NCI-H82 (cell line): ENCODE data around the gene GLUL.
A peak's percentile ranks its signal among the peaks of the same experiment; 100 is the strongest.
"Not testable (repeated sequence)": the region's sequence is repeated elsewhere in the genome, so short reads cannot be mapped to it uniquely, and the experiment has no call there.

ENCODE experiments used
- DNase-seq: peaks from one replicate; lab custom pipeline; 2025; lab: John Stamatoyannopoulos, UW

The GLUL gene

DNA sequence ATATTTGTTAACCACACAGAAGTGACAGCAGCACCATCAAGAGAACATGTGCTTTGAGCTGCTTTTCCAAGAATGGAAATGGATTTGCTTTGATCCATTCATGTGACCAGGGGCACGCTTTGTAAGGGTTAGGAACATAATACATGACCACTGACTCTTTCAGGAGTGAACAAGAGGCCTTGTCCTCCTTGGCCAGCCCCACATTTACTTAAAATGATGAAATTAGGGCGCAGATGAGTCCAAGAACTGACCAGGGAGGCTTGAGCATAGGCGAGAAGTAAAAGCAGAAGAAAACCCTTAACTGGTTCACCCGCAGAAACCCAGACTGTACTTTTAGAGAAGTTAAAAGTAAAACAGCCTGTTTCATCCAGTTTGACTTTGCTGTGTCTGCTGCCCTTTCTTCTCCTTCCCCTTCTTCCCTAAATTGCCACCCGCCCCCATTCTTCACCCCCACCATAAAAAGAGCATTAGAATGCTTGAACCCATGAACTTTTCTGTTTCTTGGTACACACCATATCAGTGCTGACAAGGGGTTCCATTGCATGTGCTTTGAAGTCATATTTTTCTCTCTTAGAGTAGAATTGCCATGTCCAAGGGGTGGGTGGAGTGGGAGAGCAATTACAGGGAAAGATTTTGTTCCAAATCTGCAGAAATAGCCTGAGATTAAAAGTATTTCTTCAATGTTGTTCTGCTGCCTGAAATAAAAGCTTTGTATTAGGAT is 2.6 kb upstream of the GLUL start:
- no peak for DNase-seq

DNA sequence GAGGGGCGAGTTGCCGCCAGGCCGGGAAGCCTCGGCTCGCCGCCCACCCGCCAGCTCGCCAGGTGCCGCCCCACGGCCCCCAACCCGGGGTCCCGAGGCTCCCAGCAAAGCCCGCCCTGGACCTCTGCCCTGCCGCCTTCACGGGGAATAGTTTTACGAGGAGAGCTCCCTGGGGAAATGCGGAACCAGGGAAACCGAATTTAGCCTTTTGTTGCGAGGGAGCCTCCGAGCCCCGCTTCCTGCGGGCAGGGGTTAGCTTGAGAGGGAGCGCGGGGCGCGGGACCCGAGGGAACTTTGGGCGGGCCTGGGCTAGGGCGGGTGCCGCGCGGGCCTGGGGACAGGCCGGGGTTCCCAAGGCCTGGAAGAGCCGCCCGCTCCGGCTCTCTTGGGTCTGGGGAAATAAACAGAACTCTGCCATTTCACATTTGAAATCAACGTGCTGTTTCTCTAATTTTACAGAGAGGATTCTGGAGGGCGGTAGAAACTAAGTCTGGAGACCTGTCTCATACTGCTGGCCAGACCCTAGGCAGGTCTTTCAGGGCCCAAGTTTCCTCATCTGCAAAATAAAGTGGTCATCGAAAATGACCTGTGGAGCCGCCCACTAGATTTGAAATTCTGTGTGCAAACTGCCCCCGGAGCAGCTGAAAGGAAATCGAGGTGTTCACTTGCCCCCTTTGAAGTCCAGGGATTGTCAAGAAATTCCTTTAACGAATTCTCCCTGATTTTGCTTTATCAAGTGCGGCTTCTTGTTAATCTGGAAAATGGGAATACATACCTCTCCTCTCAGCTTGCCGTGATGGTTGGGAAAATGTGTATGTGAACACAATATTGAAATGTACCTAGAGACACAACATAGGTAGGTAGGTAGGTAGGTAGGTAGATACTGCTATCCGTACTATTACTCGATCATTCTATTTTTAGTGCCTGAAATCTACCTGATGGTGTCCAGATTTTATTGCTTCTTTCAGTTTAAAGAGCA is 749 bp upstream of the GLUL start:
- DNase-seq: peak; percentile 92

DNA sequence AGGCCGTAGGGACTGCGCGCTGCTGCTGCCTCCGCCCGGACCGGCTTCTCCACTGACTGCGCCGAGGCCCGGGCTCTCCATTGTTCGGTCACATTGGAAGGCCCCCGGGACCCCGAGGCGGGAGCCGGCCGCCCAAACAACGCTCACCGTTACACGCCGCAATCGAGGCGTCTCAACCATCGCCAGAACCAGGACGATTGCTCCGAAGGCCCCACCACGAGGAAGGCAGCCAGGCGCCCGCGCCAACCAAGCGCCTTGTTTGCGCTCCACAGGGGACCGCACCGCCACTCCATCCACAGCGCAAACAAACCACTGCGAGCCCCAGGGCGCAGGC is 595 bp downstream of the GLUL start:
- no peak for DNase-seq

DNA sequence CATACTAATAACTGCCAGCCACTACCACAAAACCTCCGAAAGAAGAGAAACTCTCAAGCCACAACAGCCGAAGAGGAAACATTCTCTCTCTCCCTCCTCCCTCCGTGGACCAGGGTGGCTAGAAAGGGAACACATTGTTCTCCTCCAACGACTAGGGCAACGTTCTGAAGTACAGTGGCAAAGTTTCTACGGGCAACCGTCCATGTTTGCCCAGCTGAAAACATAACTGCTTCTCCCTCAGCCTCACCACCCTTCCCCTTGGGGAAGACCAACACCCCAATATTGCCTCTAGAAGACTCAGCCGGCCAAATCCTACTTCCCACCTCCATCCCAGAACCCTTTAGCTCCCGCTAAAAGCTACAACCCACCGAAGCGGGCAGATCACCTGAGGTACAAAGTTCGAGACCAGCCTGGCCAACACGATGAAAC is 2.0 kb downstream of the GLUL start:
- DNase-seq: peak; percentile 38

DNA sequence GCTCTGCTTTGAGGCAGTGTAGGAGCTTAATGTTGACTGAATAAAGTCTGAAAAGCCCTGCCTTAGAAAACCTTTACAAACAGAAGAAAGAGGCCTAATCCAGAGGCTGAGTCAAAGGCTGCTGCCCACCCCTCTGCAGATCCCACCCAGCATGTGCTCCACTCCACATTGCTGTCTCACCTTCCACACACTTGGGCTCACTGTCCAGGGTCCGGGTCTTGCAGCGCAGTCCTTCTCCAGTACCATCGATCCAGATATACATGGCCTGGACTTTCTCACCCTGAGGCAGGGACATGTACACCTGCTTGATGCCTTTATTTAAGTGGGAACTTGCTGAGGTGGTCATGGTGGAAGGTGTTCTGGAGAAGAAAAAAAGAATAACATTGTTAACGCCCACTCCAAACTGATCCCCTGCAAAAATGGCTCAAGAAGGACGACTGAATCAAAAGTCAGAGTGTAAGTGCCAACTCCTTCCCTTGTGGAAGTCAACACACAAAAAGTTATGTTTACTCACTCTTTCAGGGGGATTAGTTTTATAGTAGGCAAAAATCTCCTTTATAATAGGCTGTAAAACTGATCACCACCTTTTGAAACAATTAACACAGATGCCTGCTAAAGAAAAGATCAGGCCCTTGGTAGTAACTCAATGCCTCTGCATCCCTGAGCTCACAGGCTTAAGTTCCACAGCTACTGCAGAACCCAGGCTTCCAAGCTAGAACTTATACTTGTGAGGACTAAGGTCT is 3.0 kb downstream of the GLUL start:
- DNase-seq: peak; percentile 25

DNA sequence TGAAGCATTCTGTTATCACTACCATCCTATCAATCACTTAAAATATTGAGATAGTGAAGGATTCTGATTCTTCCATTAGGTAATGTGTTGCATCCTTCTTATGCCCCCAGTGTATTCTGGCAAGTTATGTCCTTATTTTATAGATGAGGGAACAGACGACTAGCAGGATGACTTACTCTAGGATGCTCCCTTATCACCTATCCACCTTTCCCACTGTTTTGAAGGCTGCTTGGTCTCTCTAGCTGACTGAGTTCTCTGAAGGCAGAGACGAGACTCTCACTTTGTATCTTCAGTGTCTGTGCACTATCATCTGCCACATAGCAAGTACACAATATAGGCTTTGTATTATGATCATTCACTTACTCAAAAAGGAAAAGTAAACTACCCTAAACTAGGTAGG is 4.0 kb downstream of the GLUL start:
- no peak for DNase-seq

DNA sequence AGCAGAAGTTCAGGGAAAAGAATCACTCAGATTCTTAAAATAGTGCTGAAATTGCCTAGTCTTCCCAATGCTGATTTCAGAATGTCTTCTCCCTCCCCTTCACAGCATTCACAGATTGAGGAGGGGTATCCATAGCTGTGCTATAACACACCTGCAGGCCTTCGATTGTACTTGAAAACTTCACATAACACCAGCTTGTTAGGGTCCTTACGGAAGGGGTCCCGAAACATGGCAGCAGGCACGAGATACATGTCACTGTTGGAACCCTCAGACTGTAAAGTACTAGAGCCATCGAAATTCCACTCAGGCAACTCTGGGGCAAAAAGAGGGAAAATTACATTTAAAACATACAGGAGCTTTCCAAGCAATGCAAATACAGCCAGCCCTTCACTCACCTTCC is 4.6 kb downstream of the GLUL start:
- no peak for DNase-seq

DNA sequence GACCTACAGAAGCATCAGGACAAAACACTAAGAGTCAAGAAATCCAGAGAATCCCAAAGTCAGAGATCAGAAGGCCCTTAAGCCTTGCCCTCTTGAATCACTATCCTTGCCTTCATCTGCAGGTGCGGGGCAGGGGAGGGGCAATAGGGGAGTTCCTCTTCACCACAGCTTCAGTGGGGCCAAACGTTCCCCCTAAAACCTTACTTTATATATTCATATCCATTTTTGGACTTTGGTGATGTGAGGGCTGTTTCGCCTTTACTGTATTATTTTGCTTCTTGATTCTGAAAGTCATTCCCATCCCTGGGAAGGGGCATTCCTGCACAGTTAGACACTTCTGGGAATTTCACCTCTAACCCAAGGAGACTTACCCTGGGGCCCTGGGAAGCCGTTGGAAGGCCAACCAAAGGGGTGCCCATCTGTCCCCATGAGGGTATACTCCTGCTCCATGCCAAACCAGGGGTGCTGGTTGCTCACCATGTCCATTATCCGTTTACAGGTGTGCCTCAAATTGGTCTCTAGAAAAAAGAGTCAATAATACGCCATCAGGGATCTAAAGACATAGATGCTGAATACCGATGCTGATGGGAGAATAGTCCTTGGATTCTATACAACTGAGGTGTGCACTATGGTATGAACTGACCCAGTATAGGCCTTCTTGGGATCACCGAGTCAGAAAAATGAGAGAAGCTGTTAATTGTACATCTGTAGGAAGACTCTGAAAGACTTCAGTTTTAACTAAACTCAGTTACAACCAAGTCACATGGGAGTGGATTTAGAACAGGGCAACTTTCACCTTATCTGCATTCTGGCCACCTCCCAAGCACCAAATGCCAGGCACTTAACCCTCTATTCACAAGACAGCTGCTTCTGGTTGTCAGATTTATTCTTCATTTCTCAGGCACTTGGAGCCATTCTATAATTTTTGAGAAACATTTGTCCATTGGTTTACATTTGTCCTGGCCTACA is 5.4 kb downstream of the GLUL start:
- DNase-seq: no peak

DNA sequence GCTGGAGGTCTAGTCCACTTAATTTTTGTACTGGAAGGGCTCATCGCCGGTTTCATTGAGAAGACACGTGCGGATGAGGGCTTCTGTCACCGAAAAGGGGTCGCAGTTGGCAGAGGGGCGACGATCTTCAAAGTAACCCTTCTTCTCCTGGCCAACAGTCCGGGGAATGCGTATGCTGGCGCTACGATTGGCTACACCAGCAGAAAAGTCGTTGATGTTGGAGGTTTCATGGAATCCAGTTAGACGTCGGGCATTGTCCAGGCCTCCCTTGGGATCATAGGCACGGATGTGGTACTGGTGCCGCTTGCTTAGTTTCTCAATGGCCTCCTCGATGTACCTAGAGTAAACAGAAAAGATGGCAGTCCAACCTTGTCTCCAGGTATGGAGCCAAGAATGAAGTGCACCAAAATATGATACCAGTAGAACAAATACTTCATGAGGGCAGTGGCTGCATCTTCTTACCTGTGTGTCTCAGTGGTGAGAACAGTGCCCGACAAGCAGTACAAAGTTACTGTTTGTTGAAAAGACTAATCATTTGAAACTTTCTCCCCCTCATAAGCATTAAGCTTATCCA is 7.1 kb downstream of the GLUL start:
- DNase-seq: no peak

DNA sequence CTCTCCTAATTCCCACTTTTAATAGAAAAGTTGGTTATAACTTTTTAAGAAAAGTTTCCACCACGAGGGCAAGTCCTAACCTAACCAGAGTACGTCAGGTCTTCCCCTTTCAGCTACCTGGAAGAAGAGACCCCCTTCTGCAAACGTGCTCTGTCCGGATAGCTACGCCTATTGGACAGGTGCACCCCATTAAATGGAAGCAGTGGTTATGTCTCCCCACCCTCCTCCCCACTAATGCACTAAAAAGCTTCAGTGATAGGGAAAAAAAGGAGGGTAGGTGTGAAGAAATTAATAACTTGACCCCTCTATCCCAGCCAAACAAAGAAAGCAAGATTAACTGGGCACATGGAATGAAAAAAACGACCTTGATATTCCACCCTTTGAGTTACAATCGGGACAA is 7.7 kb downstream of the GLUL start:
- DNase-seq: no peak

DNA sequence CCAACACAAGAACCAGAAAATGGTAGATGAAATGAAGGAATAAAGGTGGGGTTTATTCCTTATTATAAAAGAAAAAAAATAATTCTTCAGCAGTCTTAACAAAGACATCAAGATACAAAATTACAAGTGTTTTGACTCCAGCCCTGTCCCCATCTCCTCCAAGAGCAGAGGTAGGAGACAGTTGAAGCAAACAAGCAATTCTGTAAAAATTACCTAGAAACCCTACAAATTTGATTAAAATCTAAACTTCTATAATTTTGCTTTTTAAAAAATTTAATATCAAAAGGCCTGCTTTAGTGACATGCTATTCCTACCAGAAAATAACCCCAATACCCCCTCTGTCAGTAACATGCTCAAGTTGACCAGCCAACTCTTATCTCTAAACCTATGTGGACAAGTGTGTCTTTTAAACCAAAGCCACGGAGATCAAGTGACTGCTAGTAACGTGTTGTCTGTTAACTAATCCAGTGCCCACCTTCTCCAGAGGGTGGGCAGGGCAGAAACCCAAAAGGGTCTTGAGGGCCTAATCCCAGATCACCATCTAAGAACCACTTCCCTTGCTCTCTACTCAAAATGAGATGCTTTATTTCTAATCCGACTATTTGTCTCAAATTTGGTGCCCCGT is 8.4 kb downstream of the GLUL start:
- peak; percentile 25 for DNase-seq

DNA sequence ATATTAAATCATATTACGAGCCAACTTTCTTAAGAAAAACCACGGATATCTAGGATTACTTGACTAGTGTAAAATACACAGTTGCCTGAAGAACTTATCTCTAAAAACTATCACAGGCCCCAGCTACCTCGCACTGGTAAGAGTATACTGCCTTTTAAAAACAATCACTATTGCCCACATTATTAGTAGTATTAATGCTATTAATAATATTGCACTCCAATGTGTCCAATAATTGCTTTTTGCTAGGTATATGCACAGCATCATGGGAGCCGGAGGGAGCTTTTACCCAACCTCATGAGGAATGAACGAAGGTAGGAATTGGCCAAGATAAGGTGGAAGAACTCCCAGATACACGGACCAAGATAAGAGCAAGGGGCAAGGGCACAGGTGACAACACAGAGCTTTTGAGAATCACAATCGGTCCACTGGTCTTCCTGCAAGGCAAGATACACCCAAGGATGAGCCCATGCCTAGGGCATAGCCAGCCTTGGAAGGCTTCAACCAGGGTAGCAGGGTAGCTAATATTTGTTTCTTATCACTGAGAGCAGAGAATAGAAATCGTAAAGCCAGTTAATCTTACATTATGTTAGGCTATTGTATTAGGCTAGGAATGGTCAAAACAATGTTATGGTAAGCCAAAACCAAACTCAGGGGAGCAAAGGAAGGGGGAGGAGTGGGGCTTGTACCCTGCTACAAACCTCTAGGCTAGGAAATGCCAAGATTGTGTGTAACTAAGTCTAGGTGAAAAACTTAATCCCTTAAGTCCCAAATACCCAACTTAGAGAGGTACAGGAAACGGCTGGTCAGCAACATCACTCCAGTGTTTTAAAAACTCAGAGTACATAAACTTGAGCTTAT is 9.4 kb downstream of the GLUL start:
- peak; percentile 51 for DNase-seq

DNA sequence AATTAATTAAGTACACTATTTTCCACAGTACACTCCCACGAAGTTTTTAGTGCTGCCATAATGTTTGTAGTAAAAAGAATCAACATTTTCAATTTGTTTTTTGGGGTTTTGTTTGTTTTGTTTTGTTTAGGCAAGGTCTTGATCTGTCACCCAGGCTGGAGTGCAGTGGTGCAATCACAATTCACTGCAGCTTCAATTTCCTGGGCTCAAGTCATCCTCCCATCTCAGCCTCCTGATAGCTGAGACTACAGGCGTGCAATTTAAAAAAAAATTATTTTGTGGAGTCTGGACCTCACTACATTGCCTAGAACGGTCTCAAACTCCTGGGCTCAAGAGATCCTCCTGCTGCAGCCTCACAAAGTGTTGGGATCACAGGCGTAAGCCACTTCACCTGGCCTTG is 11.4 kb downstream of the GLUL start:
- no peak for DNase-seq

DNA sequence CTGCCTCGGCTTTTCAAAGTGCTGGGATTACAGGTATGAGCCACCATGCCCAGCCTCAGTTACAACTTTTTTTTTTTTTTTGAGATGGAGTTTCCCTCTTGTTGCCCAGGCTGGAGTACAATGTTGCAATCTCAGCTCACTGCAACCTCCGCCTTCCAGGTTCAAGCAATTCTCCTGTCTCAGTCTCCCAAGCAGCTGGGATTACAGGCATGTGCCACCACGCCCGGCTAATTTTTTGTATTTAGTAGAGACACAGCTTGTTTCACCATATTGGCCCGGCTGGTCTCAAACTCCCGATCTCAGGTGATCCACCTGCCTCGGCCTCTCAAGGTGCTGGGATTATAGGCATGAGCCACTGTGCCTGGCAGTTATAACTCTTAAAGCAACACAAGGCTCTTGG is 11.8 kb downstream of the GLUL start:
- not testable (repeated sequence) for DNase-seq

DNA sequence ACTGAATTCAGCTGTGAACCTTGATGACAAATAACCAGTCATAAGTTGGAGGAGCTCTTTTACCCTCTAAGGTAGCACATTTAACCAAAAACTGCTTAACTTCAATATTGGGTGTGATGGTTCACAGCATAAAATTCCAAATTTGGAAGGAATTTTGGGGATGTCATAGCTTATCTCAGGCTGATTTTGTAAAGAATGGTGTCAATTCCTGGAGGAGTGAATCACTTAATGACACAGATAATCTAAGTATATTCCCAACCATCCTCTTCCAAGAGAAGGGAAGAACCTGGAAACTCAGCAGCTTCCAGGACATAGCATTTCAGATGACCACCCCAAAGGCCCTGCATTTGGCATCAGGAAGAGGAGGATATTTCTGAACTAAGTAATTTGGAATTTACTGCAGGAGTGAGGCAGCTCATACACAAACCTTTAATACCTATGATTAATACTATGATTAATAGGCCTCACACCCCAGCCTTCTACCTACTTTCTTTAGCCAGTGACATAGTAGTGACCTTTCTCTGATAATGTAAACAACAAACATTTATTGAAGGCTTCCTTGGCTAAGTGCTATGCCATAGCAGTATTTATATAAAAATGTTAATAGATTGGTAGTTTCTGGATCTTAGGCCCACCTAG is 14.5 kb downstream of the GLUL start:
- no peak for DNase-seq

DNA sequence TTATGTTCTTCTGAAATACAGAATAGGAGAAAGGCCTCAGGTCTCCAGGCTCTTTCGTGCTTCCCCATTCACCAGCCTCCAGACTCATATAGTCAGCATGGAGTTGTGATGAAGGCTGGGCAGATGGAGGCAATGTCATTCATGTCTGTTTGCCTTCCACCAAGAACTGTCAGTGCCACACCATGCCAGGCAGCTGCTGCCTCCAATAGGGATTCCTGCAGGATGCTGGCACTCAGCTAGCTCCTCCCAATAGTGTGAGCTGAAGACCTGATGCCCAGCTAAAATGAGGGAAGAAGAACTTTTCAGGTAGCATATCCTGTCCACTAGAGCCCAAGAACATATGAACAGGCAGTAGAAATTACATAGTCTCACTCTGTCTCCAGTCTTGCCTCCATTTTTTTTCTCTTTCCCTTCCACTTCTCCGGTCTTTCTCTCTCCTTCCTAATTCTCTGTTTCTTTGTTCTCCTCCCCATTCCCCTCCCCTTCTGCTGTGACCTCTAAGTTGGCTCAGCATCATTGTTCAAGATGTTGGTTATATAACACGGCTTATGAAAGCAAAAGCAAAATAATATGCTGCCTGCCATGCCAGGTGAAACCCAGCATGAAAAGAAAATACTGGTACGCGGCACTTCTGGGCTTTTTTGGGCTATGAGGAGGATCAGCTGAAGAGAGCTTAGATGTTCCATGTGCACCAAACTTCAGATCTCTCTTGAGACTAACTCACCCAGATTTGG is 17.3 kb downstream of the GLUL start:
- no peak for DNase-seq

DNA sequence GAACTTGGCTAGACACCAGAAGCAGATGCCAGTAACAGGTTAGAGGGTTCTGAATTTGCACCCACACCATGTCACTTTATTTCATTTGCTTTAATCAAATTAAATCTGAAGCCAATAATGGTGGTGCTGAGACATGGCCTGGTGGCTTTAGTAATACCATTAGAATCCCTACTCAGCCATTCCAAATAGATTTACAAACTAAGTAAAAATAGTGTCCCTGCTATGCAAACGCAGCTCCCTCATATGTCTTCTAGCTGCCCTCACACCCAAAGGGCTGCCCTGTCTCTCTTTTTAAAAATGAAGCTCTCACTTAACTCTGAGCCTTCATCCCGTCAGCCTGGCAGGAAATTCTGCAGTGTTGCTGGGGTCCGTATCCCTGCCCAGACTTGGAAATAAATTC is 21.1 kb downstream of the GLUL start:
- peak; percentile 61 for DNase-seq

DNA sequence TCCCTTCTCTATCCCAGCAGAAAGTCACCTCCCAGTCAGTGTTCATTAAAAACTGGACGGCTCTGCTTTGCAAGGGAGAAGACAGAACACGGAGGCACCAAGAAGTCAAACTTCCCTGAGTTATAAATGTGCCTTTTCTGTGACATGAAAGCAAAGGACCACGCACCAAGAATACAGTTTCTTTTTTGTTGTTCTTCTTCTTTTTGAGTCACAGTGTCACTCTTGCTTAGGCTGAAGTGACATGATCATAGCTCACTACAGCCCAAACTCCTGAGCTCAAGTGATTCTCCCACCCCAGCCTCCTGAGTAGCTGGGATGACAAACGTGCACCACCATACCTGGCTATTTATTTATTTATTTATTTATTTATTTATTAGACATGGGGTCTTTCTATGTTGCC is 22.7 kb downstream of the GLUL start:
- DNase-seq: no peak
